Measurements from ENCODE around the gene REXO2. TPM values are rescaled to one million over a fixed set of nuclear protein-coding genes. Genes with fewer than 3 reads are reported as not detected.

Gene REXO2
- total RNA-seq, 4 donors from 2014 or later = 78.4 to 114 (median 104) TPM

- WGBS, 2 donors = 94 to 97% methylated on average over 4 of the region's 4 CpGs
- intact Hi-C loops (cut with DNase I; ENCODE audit: low total_unique reads) = no loop called here
- H3K4me3 ChIP-seq (ENCODE audit: low read depth, poor library complexity, severe bottlenecking) = no peak overlapping the region
- TF ChIP-seq CTCF (IDR thresholded peaks at IDR 0.05) (no peak), POLR2A (IDR thresholded peaks at IDR 0.05) (no peak)
- no peak for DNase-seq (ENCODE audit: low spot score in 2 of 2)
Observed at GRCh38 chr11:114412946-114413345, 26.3 kb upstream of the REXO2 start.

- H3K4me3 ChIP-seq (ENCODE audit: low read depth, poor library complexity, severe bottlenecking) = no peak overlapping the region
- whole genome bisulfite sequencing, 2 donors = 93 to 95% methylated on average over 10 of the region's 10 CpGs
- no peak for DNase-seq (ENCODE audit: low spot score in 2 of 2)
- TF ChIP-seq CTCF (IDR thresholded peaks at IDR 0.05) = no peak
- TF ChIP-seq POLR2A (IDR thresholded peaks at IDR 0.05) = no peak
- intact Hi-C loops (cut with DNase I; ENCODE audit: low total_unique reads) = no loop called here
Observed at GRCh38 chr11:114413958-114414357, 25.3 kb upstream of the REXO2 start.

GRCh38 chr11:114416441-114416961 lies 22.8 kb upstream of the REXO2 start:
- intact Hi-C loops (cut with DNase I; ENCODE audit: low total_unique reads) = no loop called here
- TF ChIP-seq CTCF (IDR thresholded peaks at IDR 0.05) = no peak
- no peak for TF ChIP-seq POLR2A (IDR thresholded peaks at IDR 0.05)

GRCh38 chr11:114426280-114426679 lies 13.0 kb upstream of the REXO2 start:
- no peak for DNase-seq (ENCODE audit: low spot score in 2 of 2)
- 91 to 96% methylated on average over 4 of the region's 4 CpGs for WGBS, 2 donors
- intact Hi-C loops (cut with DNase I; ENCODE audit: low total_unique reads) = no loop called here
- TF ChIP-seq CTCF (IDR thresholded peaks at IDR 0.05) (no peak), POLR2A (IDR thresholded peaks at IDR 0.05) (no peak)
- H3K4me3 ChIP-seq (ENCODE audit: low read depth, poor library complexity, severe bottlenecking) = no peak overlapping the region

More at GRCh38 chr11:114416441-114416961, 22.8 kb upstream of the REXO2 start:
- DNase-seq (ENCODE audit: low spot score in 2 of 2) = no peak
- no peak overlapping the region for H3K4me3 ChIP-seq (ENCODE audit: low read depth, poor library complexity, severe bottlenecking)

GRCh38 chr11:114430290-114430689 lies 9.0 kb upstream of the REXO2 start:
- intact Hi-C loops (cut with DNase I; ENCODE audit: low total_unique reads) = no loop called here
- H3K4me3 ChIP-seq (ENCODE audit: low read depth, poor library complexity, severe bottlenecking) = no peak overlapping the region

More at GRCh38 chr11:114430290-114430689, 9.0 kb upstream of the REXO2 start:
- TF ChIP-seq POLR2A (IDR thresholded peaks at IDR 0.05) = no peak
- TF ChIP-seq CTCF (IDR thresholded peaks at IDR 0.05) = no peak
- no peak for DNase-seq (ENCODE audit: low spot score in 2 of 2)
